Adipocyte (in vitro differentiated cells): Measurements from ENCODE around the gene COL9A2.
"Not testable (repeated sequence)": the region's sequence is repeated elsewhere in the genome, so short reads cannot be mapped to it uniquely, and the experiment has no call there.

Source experiments
- DNase-seq: peaks from one replicate; pipeline ENCODE4 v3.0.0-alpha.2; 2015; ENCODE audit warnings: low read depth
- H3K27me3 ChIP-seq: replicated peaks from 2 replicates; pipeline ENCODE4 v1.7.0; 2013; ENCODE audit warnings: mild to moderate bottlenecking, low read length, moderate library complexity; ENCODE audit not compliant: control insufficient read depth, insufficient read depth
- H3K36me3 ChIP-seq: 2 replicates; pipeline ENCODE4 v1.7.0; 2013; ENCODE audit warnings: low read length, mild to moderate bottlenecking, moderate library complexity; ENCODE audit not compliant: control insufficient read depth, insufficient read depth, severe bottlenecking
- H3K4me1 ChIP-seq: 2 replicates; pipeline ENCODE4 v1.7.0; 2013; ENCODE audit warnings: mild to moderate bottlenecking, low read length, moderate library complexity; ENCODE audit not compliant: control insufficient read depth, insufficient read depth
- H3K4me3 ChIP-seq: 2 replicates; pipeline ENCODE4 v1.7.0; 2013; ENCODE audit warnings: mild to moderate bottlenecking, low read length, moderate library complexity
- H3K9ac ChIP-seq: 2 replicates; pipeline ENCODE4 v1.7.0; 2013; ENCODE audit warnings: mild to moderate bottlenecking, low read length, moderate library complexity
- H3K9me3 ChIP-seq: 2 replicates; pipeline ENCODE4 v1.7.0; 2013; ENCODE audit warnings: mild to moderate bottlenecking, low read length, moderate library complexity; ENCODE audit not compliant: control insufficient read depth

The COL9A2 gene

GRCh38 chr1:40344597-40344996, 27.5 kb upstream of the COL9A2 start:
- DNase-seq = peak; percentile 92

GRCh38 chr1:40342381-40342717, 25.3 kb upstream of the COL9A2 start:
- peaks cover 12% of the 10 kb centered on the region for H3K27me3 ChIP-seq
- DNase-seq, H3K36me3 ChIP-seq, H3K9me3 ChIP-seq, H3K9ac ChIP-seq, H3K4me3 ChIP-seq: not testable (repeated sequence)
- H3K4me1 ChIP-seq = peaks cover 16% of the 10 kb centered on the region

More at GRCh38 chr1:40344597-40344996, 27.5 kb upstream of the COL9A2 start:
- Histone ChIP-seq H3K9me3 (peaks cover 8% of the 10 kb centered on the region), H3K36me3 (no peaks in the 10 kb centered on the region), H3K4me1 (peaks cover 14% of the 10 kb centered on the region), H3K4me3 (peak overlapping the region; percentile 71), H3K27me3 (peaks cover 5% of the 10 kb centered on the region), H3K9ac (peak overlapping the region; percentile 72)

GRCh38 chr1:40341491-40342380, 24.6 kb upstream of the COL9A2 start:
- Histone ChIP-seq H3K4me1 (peaks cover 16% of the 10 kb centered on the region), H3K4me3 (no peak overlapping the region), H3K9me3 (peaks cover 8% of the 10 kb centered on the region), H3K9ac (no peak overlapping the region), H3K27me3 (peaks cover 12% of the 10 kb centered on the region), H3K36me3 (no peaks in the 10 kb centered on the region)
- peak; percentile 22 for DNase-seq

GRCh38 chr1:40339420-40340323, 22.6 kb upstream of the COL9A2 start:
- Histone ChIP-seq H3K9me3 (peaks cover 8% of the 10 kb centered on the region), H3K4me1 (peaks cover 13% of the 10 kb centered on the region), H3K9ac (no peak overlapping the region), H3K27me3 (peaks cover 12% of the 10 kb centered on the region), H3K4me3 (no peak overlapping the region), H3K36me3 (no peaks in the 10 kb centered on the region)
- no peak for DNase-seq

GRCh38 chr1:40338745-40339419, 21.8 kb upstream of the COL9A2 start:
- peak; percentile 89 for DNase-seq
- peaks cover 6% of the 10 kb centered on the region for H3K4me1 ChIP-seq
- H3K36me3 ChIP-seq = no peaks in the 10 kb centered on the region
- no peak overlapping the region for H3K9ac ChIP-seq
- peaks cover 8% of the 10 kb centered on the region for H3K9me3 ChIP-seq
- peaks cover 12% of the 10 kb centered on the region for H3K27me3 ChIP-seq
- H3K4me3 ChIP-seq = no peak overlapping the region

GRCh38 chr1:40337443-40337842, 20.4 kb upstream of the COL9A2 start:
- no peak overlapping the region for H3K4me3 ChIP-seq
- no peaks in the 10 kb centered on the region for H3K36me3 ChIP-seq
- H3K27me3 ChIP-seq = peaks cover 12% of the 10 kb centered on the region
- DNase-seq = no peak
- H3K9ac ChIP-seq = no peak overlapping the region
- H3K9me3 ChIP-seq = peaks cover 8% of the 10 kb centered on the region
- H3K4me1 ChIP-seq = peaks cover 4% of the 10 kb centered on the region

GRCh38 chr1:40332695-40333094, 15.6 kb upstream of the COL9A2 start:
- no peak overlapping the region for H3K4me3 ChIP-seq
- no peaks in the 10 kb centered on the region for H3K9me3 ChIP-seq
- H3K27me3 ChIP-seq = no peaks in the 10 kb centered on the region
- no peaks in the 10 kb centered on the region for H3K4me1 ChIP-seq
- H3K36me3 ChIP-seq = no peaks in the 10 kb centered on the region
- DNase-seq = no peak
- H3K9ac ChIP-seq = no peak overlapping the region

- not testable (repeated sequence) for H3K4me1 ChIP-seq, H3K9ac ChIP-seq, H3K9me3 ChIP-seq, H3K36me3 ChIP-seq, DNase-seq, H3K4me3 ChIP-seq, H3K27me3 ChIP-seq
Measured at GRCh38 chr1:40331403-40331802, 14.3 kb upstream of the COL9A2 start.

- H3K9me3 ChIP-seq = no peaks in the 10 kb centered on the region
- no peak overlapping the region for H3K9ac ChIP-seq
- no peak overlapping the region for H3K4me3 ChIP-seq
- peaks cover 21% of the 10 kb centered on the region for H3K4me1 ChIP-seq
- peaks cover 13% of the 10 kb centered on the region for H3K27me3 ChIP-seq
- no peaks in the 10 kb centered on the region for H3K36me3 ChIP-seq
- DNase-seq = no peak
Measured at GRCh38 chr1:40318970-40319621, 2.0 kb upstream of the COL9A2 start.

- Histone ChIP-seq H3K9me3 (no peaks in the 10 kb centered on the region), H3K4me1 (peaks cover 28% of the 10 kb centered on the region), H3K4me3 (no peak overlapping the region), H3K27me3 (peaks cover 13% of the 10 kb centered on the region), H3K9ac (no peak overlapping the region), H3K36me3 (no peaks in the 10 kb centered on the region)
- DNase-seq = no peak
Measured at GRCh38 chr1:40318476-40318875, 1.4 kb upstream of the COL9A2 start.
